Vagina (tissue), 2 donors: ENCODE data around the gene TRIP4. TPM values are rescaled to one million over a fixed set of nuclear protein-coding genes. Genes with fewer than 3 reads are reported as not detected.

ENCODE experiments used
- DNase-seq, 2 donors: peaks; one replicate each; pipeline ENCODE4 v3.0.0-alpha.2; 2017; ENCODE audit errors: extremely low spot score in 2 of 2
- H3K27ac ChIP-seq: fragments of 200-600 bp; sonication (generic); one replicate; pipeline ENCODE4 v1.5.1; 2019
- H3K27me3 ChIP-seq: fragments of 200-600 bp; sonication (generic); one replicate; pipeline ENCODE4 v1.5.1; 2019
- H3K36me3 ChIP-seq, 2 donors: fragments of 200-600 bp; sonication (generic); one replicate each; pipeline ENCODE4 v1.5.1; 2017 to 2019
- H3K4me1 ChIP-seq: fragments of 200-600 bp; sonication (generic); one replicate; pipeline ENCODE4 v1.5.1; 2019
- H3K4me3 ChIP-seq, 2 donors: fragments of 200-600 bp; sonication (generic); 1 replicate in 1 of 2; 2 replicates in 1 of 2; pipeline ENCODE4 v1.5.1; 2016 to 2019
- H3K9me3 ChIP-seq: fragments of 200-600 bp; sonication (generic); one replicate; pipeline ENCODE4 v1.5.1; 2019
- POLR2A ChIP-seq, 2 donors: fragments of 450-650 bp; IDR thresholded peaks; one replicate each; pipeline ENCODE4 v1.6.1; 2017; ENCODE audit warnings: antibody characterized with exemption in 2 of 2, mild to moderate bottlenecking in 2 of 2, moderate library complexity in 2 of 2
- POLR2AphosphoS5 ChIP-seq, 2 donors: sonication (generic); formaldehyde crosslinking; IDR thresholded peaks; one replicate each; pipeline ENCODE4 v1.9.0; 2017; ENCODE audit warnings: antibody characterized with exemption in 2 of 2, mild to moderate bottlenecking in 2 of 2, low read depth in 1 of 2; ENCODE audit not compliant: insufficient read depth in 1 of 2
- intact Hi-C: fragments of 100-400 bp; cut with DNase I; formaldehyde crosslinking; loops from one replicate; pipeline ENCODE4 v1.15.1; 2023
- total RNA-seq: library from RNA; depleted of rRNA; stranded (reverse); fragments of >200 nt; gene quantifications from one replicate; pipeline ENCODE4 v1.2.3, GENCODE V29; 2016
- TF ChIP-seq, protein P1 (sequence below), 3 experiments: fragments of 450-650 bp in 2 of 3; fragments of 200-600 bp in 1 of 3; sonication (generic) in 1 of 3; IDR thresholded peaks; one replicate each; pipeline ENCODE4 v1.5.1; 2017 to 2019; ENCODE audit warnings: antibody characterized with exemption in 3 of 3, mild to moderate bottlenecking in 2 of 3, moderate library complexity in 2 of 3

Gene TRIP4
- total RNA-seq, 1 donor from 2014 or later, result 22.3 TPM

- Histone ChIP-seq H3K9me3 (no peaks in the 10 kb centered on the region), H3K4me1 (peaks cover 64% of the 10 kb centered on the region), H3K4me3 (peak overlapping the region; percentile 58 to 75), H3K27ac (peak overlapping the region; percentile 93), H3K27me3 (no peaks in the 10 kb centered on the region), H3K36me3 (peaks cover 0 to 2% of the 10 kb centered on the region in 2 donors)
- DNase-seq, result peak in 1 of 2 donors; percentile 87
- TF ChIP-seq, protein P1, sequence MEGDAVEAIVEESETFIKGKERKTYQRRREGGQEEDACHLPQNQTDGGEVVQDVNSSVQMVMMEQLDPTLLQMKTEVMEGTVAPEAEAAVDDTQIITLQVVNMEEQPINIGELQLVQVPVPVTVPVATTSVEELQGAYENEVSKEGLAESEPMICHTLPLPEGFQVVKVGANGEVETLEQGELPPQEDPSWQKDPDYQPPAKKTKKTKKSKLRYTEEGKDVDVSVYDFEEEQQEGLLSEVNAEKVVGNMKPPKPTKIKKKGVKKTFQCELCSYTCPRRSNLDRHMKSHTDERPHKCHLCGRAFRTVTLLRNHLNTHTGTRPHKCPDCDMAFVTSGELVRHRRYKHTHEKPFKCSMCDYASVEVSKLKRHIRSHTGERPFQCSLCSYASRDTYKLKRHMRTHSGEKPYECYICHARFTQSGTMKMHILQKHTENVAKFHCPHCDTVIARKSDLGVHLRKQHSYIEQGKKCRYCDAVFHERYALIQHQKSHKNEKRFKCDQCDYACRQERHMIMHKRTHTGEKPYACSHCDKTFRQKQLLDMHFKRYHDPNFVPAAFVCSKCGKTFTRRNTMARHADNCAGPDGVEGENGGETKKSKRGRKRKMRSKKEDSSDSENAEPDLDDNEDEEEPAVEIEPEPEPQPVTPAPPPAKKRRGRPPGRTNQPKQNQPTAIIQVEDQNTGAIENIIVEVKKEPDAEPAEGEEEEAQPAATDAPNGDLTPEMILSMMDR (IDR thresholded peaks at IDR 0.05), result no peak
- TF ChIP-seq POLR2AphosphoS5 (IDR thresholded peaks at IDR 0.05; ENCODE audit: insufficient read depth in 1 of 2, low read depth in 1 of 2) (peak in 1 of 2 donors; percentile 65), POLR2A (IDR thresholded peaks at IDR 0.05) (peak in 1 of 2 donors; percentile 8)
- intact Hi-C loops, result loop anchor here (5.0 kb wide), 1 partner anchor 959 kb away; the partner anchor contains the start of gene USP3
Observed at GRCh38 chr15:64460724-64461720, 73.4 kb downstream of the TRIP4 start.

- Histone ChIP-seq H3K4me1 (peaks cover 66% of the 10 kb centered on the region), H3K4me3 (peak overlapping the region; percentile 58 to 75), H3K36me3 (no peaks in the 10 kb centered on the region), H3K27me3 (no peaks in the 10 kb centered on the region), H3K9me3 (no peaks in the 10 kb centered on the region), H3K27ac (peak overlapping the region; percentile 93)
- DNase-seq, result no peak
- intact Hi-C loops, result loop anchor here (5.0 kb wide), 1 partner anchor 959 kb away; the partner anchor contains the start of gene USP3
- TF ChIP-seq POLR2AphosphoS5 (IDR thresholded peaks at IDR 0.05; ENCODE audit: insufficient read depth in 1 of 2, low read depth in 1 of 2) (no peak), POLR2A (IDR thresholded peaks at IDR 0.05) (no peak)
- TF ChIP-seq, protein P1 (IDR thresholded peaks at IDR 0.05), result no peak
Observed at GRCh38 chr15:64461721-64462162, 74.1 kb downstream of the TRIP4 start.

GRCh38 chr15:64462492-64462891, 74.9 kb downstream of the TRIP4 start:
- intact Hi-C loops, result loop anchor here (5.0 kb wide), 1 partner anchor 960 kb away; the partner anchor contains the start of gene USP3
- TF ChIP-seq POLR2AphosphoS5 (IDR thresholded peaks at IDR 0.05; ENCODE audit: insufficient read depth in 1 of 2, low read depth in 1 of 2), result no peak
- TF ChIP-seq, protein P1 (IDR thresholded peaks at IDR 0.05), result no peak
- TF ChIP-seq POLR2A (IDR thresholded peaks at IDR 0.05), result no peak
- DNase-seq, result no peak
- peaks cover 73% of the 10 kb centered on the region for H3K4me1 ChIP-seq
- no peaks in the 10 kb centered on the region for H3K9me3 ChIP-seq
- H3K27me3 ChIP-seq, result no peaks in the 10 kb centered on the region
- no peak overlapping the region for H3K4me3 ChIP-seq
- peak overlapping the region; percentile 93 for H3K27ac ChIP-seq
- H3K36me3 ChIP-seq, result no peaks in the 10 kb centered on the region

GRCh38 chr15:64464276-64465005, 76.8 kb downstream of the TRIP4 start:
- H3K27ac ChIP-seq, result no peak overlapping the region
- H3K27me3 ChIP-seq, result no peaks in the 10 kb centered on the region
- H3K4me3 ChIP-seq, result no peak overlapping the region
- TF ChIP-seq POLR2AphosphoS5 (IDR thresholded peaks at IDR 0.05; ENCODE audit: insufficient read depth in 1 of 2, low read depth in 1 of 2) (no peak), POLR2A (IDR thresholded peaks at IDR 0.05) (no peak)
- TF ChIP-seq, protein P1 (IDR thresholded peaks at IDR 0.05), result no peak
- intact Hi-C loops, result loop anchor here (5.0 kb wide), 1 partner anchor 962 kb away; the partner anchor contains the start of gene USP3
- DNase-seq, result no peak
- H3K4me1 ChIP-seq, result peaks cover 77% of the 10 kb centered on the region
- H3K36me3 ChIP-seq, result no peaks in the 10 kb centered on the region
- H3K9me3 ChIP-seq, result no peaks in the 10 kb centered on the region
